SK-N-SH (cell line): ENCODE measurements around the gene PTPRA. TPM values are rescaled to one million over a fixed set of nuclear protein-coding genes. Genes with fewer than 3 reads are reported as not detected.

ENCODE experiments used
- CTCF ChIA-PET: fragments of 300-600, 350-600 bp; formaldehyde crosslinking; extraction: SDS; loops from one replicate; lab custom pipeline; 2021; lab: Yijun Ruan, JAX
- POLR2A ChIA-PET: fragments of 350-600 bp; sonication (Branson Sonifier 250); formaldehyde crosslinking; extraction: SDS; loops from one replicate; lab custom pipeline; 2020; ENCODE audit warnings: antibody characterized with exemption, inconsistent platforms; lab: Yijun Ruan, JAX
- DNase-seq: peaks from one replicate; pipeline ENCODE4 v3.0.0; 2012
- H2AFZ ChIP-seq: fragments of 200-600 bp; sonication (generic); 2 replicates; pipeline ENCODE4 v1.8.1; 2016; ENCODE audit warnings: antibody characterized with exemption, mild to moderate bottlenecking, low read depth
- H3F3A ChIP-seq: fragments of 200-600 bp; sonication (generic); replicated peaks from 2 replicates; pipeline ENCODE3; 2016; ENCODE audit warnings: antibody characterized with exemption, mild to moderate bottlenecking; ENCODE audit not compliant: insufficient read depth
- H3K27ac ChIP-seq, 2 experiments: fragments of 200-500 bp in 1 of 2; fragments of 200-600 bp in 1 of 2; sonication (Bioruptor generic) in 1 of 2; sonication (generic), shearing (Covaris generic) in 1 of 2; 2 replicates each; pipeline versions ENCODE4 v1.5.1 to v1.6.1; 2014 to 2016; ENCODE audit warnings: low read depth in 2 of 2, inconsistent platforms in 1 of 2, low read length in 1 of 2, mild to moderate bottlenecking in 1 of 2, mixed read lengths in 1 of 2
- H3K27me3 ChIP-seq: fragments of 200-600 bp; sonication (generic), shearing (Covaris generic); 2 replicates; pipeline ENCODE4 v1.6.1; 2016; ENCODE audit warnings: mixed run types; ENCODE audit not compliant: insufficient read depth
- H3K36me3 ChIP-seq, 2 experiments: fragments of 200-500 bp in 1 of 2; fragments of 200-600 bp in 1 of 2; sonication (Bioruptor generic) in 1 of 2; sonication (generic) in 1 of 2; replicated peaks in 1 of 2; 2 replicates each; pipeline versions ENCODE3 to v1.5.1; 2014 to 2016; ENCODE audit warnings: low read length in 1 of 2, mild to moderate bottlenecking in 1 of 2; ENCODE audit not compliant: insufficient read depth in 2 of 2, control insufficient read depth in 1 of 2
- H3K4me1 ChIP-seq, 2 experiments: fragments of 200-500 bp in 1 of 2; fragments of 200-600 bp in 1 of 2; sonication (Bioruptor generic) in 1 of 2; sonication (generic), shearing (Covaris generic) in 1 of 2; 2 replicates each; pipeline versions ENCODE4 v1.5.1 to v1.6.1; 2014 to 2016; ENCODE audit warnings: low read depth in 1 of 2, low read length in 1 of 2, mixed run types in 1 of 2; ENCODE audit not compliant: insufficient read depth in 2 of 2, control insufficient read depth in 1 of 2
- H3K4me2 ChIP-seq: fragments of 200-600 bp; sonication (generic), shearing (Covaris generic); 2 replicates; pipeline ENCODE4 v1.6.1; 2017; ENCODE audit warnings: mixed run types
- H3K4me3 ChIP-seq, 2 experiments: fragments of 200-500 bp in 1 of 2; fragments of 200-600 bp in 1 of 2; sonication (Bioruptor generic) in 1 of 2; sonication (generic), shearing (Covaris generic) in 1 of 2; 2 replicates each; pipeline versions ENCODE4 v1.5.1 to v1.8.1; 2014 to 2016; ENCODE audit warnings: low read depth in 2 of 2, inconsistent platforms in 1 of 2, low read length in 1 of 2, mild to moderate bottlenecking in 1 of 2, mixed read lengths in 1 of 2, moderate library complexity in 1 of 2
- H3K79me2 ChIP-seq: fragments of 200-600 bp; sonication (generic); 2 replicates; pipeline ENCODE4 v1.8.1; 2017; ENCODE audit warnings: mild to moderate bottlenecking; ENCODE audit not compliant: insufficient read depth
- H3K9ac ChIP-seq: fragments of 200-600 bp; sonication (generic); 2 replicates; pipeline ENCODE4 v1.6.1; 2017; ENCODE audit warnings: mixed run types
- H3K9me2 ChIP-seq: fragments of 200-600 bp; sonication (generic); 2 replicates; pipeline ENCODE4 v1.6.1; 2017; ENCODE audit warnings: mixed run types
- H3K9me3 ChIP-seq: fragments of 200-600 bp; sonication (generic); 2 replicates; pipeline ENCODE4 v1.6.1; 2017; ENCODE audit warnings: mixed run types, mild to moderate bottlenecking, moderate library complexity
- H4K20me1 ChIP-seq: fragments of 200-600 bp; sonication (generic); 2 replicates; pipeline ENCODE4 v1.6.1; 2017; ENCODE audit warnings: mild to moderate bottlenecking, mixed run types; ENCODE audit not compliant: insufficient read depth
- CTCF ChIP-seq: fragments of 200-600 bp; sonication (generic); IDR thresholded peaks from 2 replicates; pipeline ENCODE4 v1.6.1; 2017; ENCODE audit warnings: antibody characterized with exemption, mild to moderate bottlenecking, moderate library complexity
- EP300 ChIP-seq, 2 experiments: IDR thresholded peaks; 2 replicates each; pipeline versions ENCODE4 v1.4.0 to v1.6.1; 2012; ENCODE audit warnings: borderline replicate concordance in 1 of 2, low read depth in 1 of 2, low read length in 1 of 2
- EZH2phosphoT487 ChIP-seq: fragments of 200-600 bp; sonication (generic); IDR thresholded peaks from 2 replicates; pipeline ENCODE4 v1.6.1; 2017; ENCODE audit warnings: low read depth, mixed run types, mild to moderate bottlenecking, antibody characterized with exemption, moderate library complexity, borderline replicate concordance
- FOSL2 ChIP-seq: IDR thresholded peaks from 2 replicates; pipeline ENCODE4 v1.4.0; 2012; ENCODE audit warnings: low read depth, mild to moderate bottlenecking, moderate library complexity, borderline replicate concordance
- FOXJ3 ChIP-seq: sonication (generic); formaldehyde crosslinking; IDR thresholded peaks from 2 replicates; pipeline ENCODE4 v1.5.1; 2020; ENCODE audit warnings: mild to moderate bottlenecking, missing genetic modification reagents
- GATA2 ChIP-seq: sonication (generic); formaldehyde crosslinking; IDR thresholded peaks from 2 replicates; pipeline ENCODE4 v1.5.0; 2020; ENCODE audit warnings: mild to moderate bottlenecking, missing genetic modification reagents
- JUND ChIP-seq: IDR thresholded peaks from 2 replicates; pipeline ENCODE4 v1.4.0; 2012
- MAX ChIP-seq: IDR thresholded peaks from 2 replicates; pipeline ENCODE4 v1.4.0; 2012; ENCODE audit warnings: low read depth
- MXI1 ChIP-seq: IDR thresholded peaks from 2 replicates; pipeline ENCODE4 v1.6.1; 2012; ENCODE audit warnings: mild to moderate bottlenecking, low read depth, low read length, improper control_type of control experiment
- NFIC ChIP-seq: IDR thresholded peaks from 2 replicates; pipeline ENCODE4 v1.4.0; 2012; ENCODE audit warnings: borderline replicate concordance
- NRF1 ChIP-seq: IDR thresholded peaks from 2 replicates; pipeline ENCODE4 v1.6.1; 2012; ENCODE audit warnings: low read depth, mild to moderate bottlenecking, low read length
- PBX3 ChIP-seq: IDR thresholded peaks from 2 replicates; pipeline ENCODE4; 2012
- RCOR1 ChIP-seq: fragments of 150-350 bp; IDR thresholded peaks from 2 replicates; pipeline ENCODE4 v1.6.1; 2017; ENCODE audit warnings: antibody characterized with exemption, low read length
- REST ChIP-seq: IDR thresholded peaks from 2 replicates; pipeline ENCODE4 v1.6.1; 2012; ENCODE audit warnings: mild to moderate bottlenecking, low read depth, low read length, moderate library complexity
- RFX5 ChIP-seq: IDR thresholded peaks from 2 replicates; pipeline ENCODE4 v1.6.1; 2012; ENCODE audit warnings: mild to moderate bottlenecking, improper control_type of control experiment, low read length
- SIN3A ChIP-seq: IDR thresholded peaks from 2 replicates; pipeline ENCODE4 v1.6.1; 2012; ENCODE audit warnings: low read depth, mild to moderate bottlenecking, low read length, moderate library complexity, borderline replicate concordance
- SMC3 ChIP-seq: IDR thresholded peaks from 2 replicates; pipeline ENCODE4 v1.6.1; 2012; ENCODE audit warnings: low read depth, low read length, improper control_type of control experiment
- USF1 ChIP-seq: IDR thresholded peaks from 2 replicates; pipeline ENCODE4 v1.4.0; 2012; ENCODE audit warnings: low read depth, borderline replicate concordance
- USF2 ChIP-seq: fragments of 150-350 bp; IDR thresholded peaks from 2 replicates; pipeline ENCODE4 v1.6.1; 2017; ENCODE audit warnings: antibody characterized with exemption, low read length, low read depth, borderline replicate concordance
- ZBTB33 ChIP-seq: IDR thresholded peaks from 2 replicates; pipeline ENCODE4 v1.4.0; 2012; ENCODE audit warnings: low read depth, borderline replicate concordance
- WGBS: methylation state at CpG from one replicate; pipeline ENCODE4 v1.1.6; 2017; ENCODE audit warnings: low lambda C conversion rate; 5-methylcytosine and 5-hydroxymethylcytosine counted together
- polyA plus RNA-seq, 3 experiments: library from polyadenylated mRNA; depleted of rRNA; stranded (reverse); fragments of >200 nt; gene quantifications; 2 replicates each; pipeline ENCODE4 v1.2.3, GENCODE V29; 2012

Gene PTPRA
- polyA plus RNA-seq, 1 of the 3 experiments (the other 2 are of a cell fraction): 47.6 TPM

GRCh38 chr20:2919518-2920245 lies 46.4 kb downstream of the PTPRA start:
- no peak for DNase-seq

More at GRCh38 chr20:2919518-2920245, 46.4 kb downstream of the PTPRA start:
- POLR2A ChIA-PET: no interaction called here
- Histone ChIP-seq H3K9me3 (no peaks in the 10 kb centered on the region), H3K79me2 (peaks cover 41% of the 10 kb centered on the region), H3K27ac (no peak overlapping the region), H3K4me1 (no peaks in the 10 kb centered on the region), H3K9me2 (no peaks in the 10 kb centered on the region), H3K27me3 (no peaks in the 10 kb centered on the region), H3K4me2 (no peak overlapping the region), H3K36me3 (no peaks in the 10 kb centered on the region), H4K20me1 (0 out of 2 replicates have a peak, but pooled peaks cover 5% of the 10 kb centered on the region), H2AFZ (no peak overlapping the region), H3K9ac (no peak overlapping the region), H3F3A (no peaks in the 10 kb centered on the region), H3K4me3 (no peak overlapping the region)
- WGBS: 96% methylated on average over 2 of the region's 2 CpGs
- TF ChIP-seq REST: no peak
- no peak for TF ChIP-seq USF2
- no peak for TF ChIP-seq SMC3
- TF ChIP-seq CTCF: no peak
- TF ChIP-seq ZBTB33: no peak
- no peak for TF ChIP-seq GATA2 (CRISPR knock-in tag)
- TF ChIP-seq USF1: no peak
- TF ChIP-seq JUND: no peak
- TF ChIP-seq MAX: no peak
- no peak for TF ChIP-seq SIN3A
- TF ChIP-seq FOXJ3: no peak
- no peak for TF ChIP-seq RFX5
- TF ChIP-seq NRF1: no peak
- no peak for TF ChIP-seq RCOR1
- no peak for TF ChIP-seq FOSL2
- TF ChIP-seq EZH2phosphoT487: no peak
- TF ChIP-seq MXI1: no peak
- no peak for TF ChIP-seq PBX3
- no peak for TF ChIP-seq EP300 (IDR thresholded peaks at IDR 0.05; ENCODE audit: borderline replicate concordance in 1 of 2, low read depth in 1 of 2, low read length in 1 of 2)
- TF ChIP-seq NFIC: no peak
- CTCF ChIA-PET: interaction anchor here (1.4 kb wide), 1 partner anchor 13 kb away, joined by 3 read pairs; no protein-coding TSS in a partner anchor
